K562 (cell line): ENCODE measurements around the gene CDC14A. TPM values are rescaled to one million over a fixed set of nuclear protein-coding genes. Genes with fewer than 3 reads are reported as not detected.
A peak's percentile ranks its signal among the peaks of the same experiment; 100 is the strongest.

Experiments used
- ATAC-seq: fragments of 200-7000 bp; cut with Tn5 transposase; 3 replicates; pipeline ENCODE4 v1.9.1; 2020; ENCODE audit warnings: moderate library complexity
- BruUV-seq: library from RNA; stranded (reverse); fragments of 400-500 nt; replicated peaks from 2 replicates; lab custom pipeline; 2021; lab: Mats Ljungman, UMichigan
- CTCF ChIA-PET: fragments of 300-600 bp; formaldehyde crosslinking; extraction: SDS; loops from one replicate; lab custom pipeline; 2021; ENCODE audit warnings: low intra/inter-chr PET ratio; lab: Yijun Ruan, JAX
- POLR2A ChIA-PET: fragments of 300-600, 350-650 bp; sonication (Branson Sonifier 250); formaldehyde crosslinking; extraction: SDS; loops from one replicate; lab custom pipeline; 2021; ENCODE audit warnings: antibody characterized with exemption, inconsistent platforms; lab: Yijun Ruan, JAX
- DNase-seq, 4 experiments: peaks; one replicate each; pipeline versions ENCODE4 v3.0.0 to v3.0.0-alpha.2; 2011 to 2018; ENCODE audit warnings: low spot score in 3 of 4, mixed read lengths in 3 of 4; ENCODE audit errors: extremely low read depth in 1 of 4
- FAIRE-seq: peaks from 2 replicates; lab custom pipeline; 2011; peaks lifted over from hg19 to GRCh38; lab: Jason Lieb, UNC
- H2AFZ ChIP-seq: 2 replicates; pipeline ENCODE4 v1.6.0; 2011; ENCODE audit warnings: low read depth, low read length, control low read depth, inconsistent platforms
- H3K27ac ChIP-seq: fragments of 200-600 bp; 3 replicates; pipeline ENCODE4 v1.8.0; 2011; ENCODE audit warnings: low read depth, mild to moderate bottlenecking, control low read depth, inconsistent platforms, low read length, moderate library complexity, mixed read lengths; ENCODE audit errors: extremely low read depth
- H3K27me3 ChIP-seq, 2 experiments: fragments of 300-600 bp in 1 of 2; 2 replicates in 1 of 2; 3 replicates in 1 of 2; pipeline versions ENCODE4 v1.6.0 to v1.8.0; 2011; ENCODE audit warnings: inconsistent platforms in 2 of 2, low read length in 2 of 2, mild to moderate bottlenecking in 1 of 2, mixed read lengths in 1 of 2, moderate library complexity in 1 of 2; ENCODE audit not compliant: control insufficient read depth in 2 of 2, insufficient read depth in 2 of 2
- H3K36me3 ChIP-seq: fragments of 300-600 bp; 3 replicates; pipeline ENCODE4 v1.8.0; 2011; ENCODE audit warnings: mild to moderate bottlenecking, low read length, inconsistent platforms; ENCODE audit not compliant: control insufficient read depth, insufficient read depth
- H3K4me1 ChIP-seq, 2 experiments: fragments of 200-600 bp in 1 of 2; replicated peaks in 1 of 2; 2 replicates in 1 of 2; 3 replicates in 1 of 2; pipeline versions ENCODE4 v1.5.1 to v1.8.0; 2011; ENCODE audit warnings: inconsistent platforms in 2 of 2, low read length in 2 of 2, mild to moderate bottlenecking in 1 of 2, mixed read lengths in 1 of 2, moderate library complexity in 1 of 2; ENCODE audit not compliant: control insufficient read depth in 2 of 2, insufficient read depth in 2 of 2
- H3K4me2 ChIP-seq: 2 replicates; pipeline ENCODE4 v1.6.1; 2011; ENCODE audit warnings: low read length, control low read depth, inconsistent platforms, mixed read lengths; ENCODE audit not compliant: insufficient read depth
- H3K4me3 ChIP-seq: fragments of 200-600 bp; sonication (generic), shearing (Covaris generic); 2 replicates; pipeline ENCODE4 v1.5.1; 2016; ENCODE audit warnings: control low read depth, inconsistent platforms
- H3K79me2 ChIP-seq: fragments of 200-600 bp; 3 replicates; pipeline ENCODE4 v1.8.0; 2011; ENCODE audit warnings: low read length, inconsistent platforms; ENCODE audit not compliant: control insufficient read depth, insufficient read depth
- H3K9ac ChIP-seq, 2 experiments: 2 replicates each; pipeline versions ENCODE4 v1.6.0 to v1.6.1; 2011; ENCODE audit warnings: low read depth in 2 of 2, low read length in 2 of 2, control low read depth in 1 of 2, inconsistent platforms in 1 of 2, mild to moderate bottlenecking in 1 of 2, mixed read lengths in 1 of 2; ENCODE audit not compliant: insufficient read depth in 1 of 2
- H3K9me1 ChIP-seq: one replicate; pipeline ENCODE4 v1.6.0; 2011; ENCODE audit warnings: inconsistent platforms, mild to moderate bottlenecking, low read length, moderate library complexity; ENCODE audit not compliant: control insufficient read depth, insufficient read depth
- H3K9me3 ChIP-seq: replicated peaks from 2 replicates; pipeline ENCODE4 v1.5.1; 2011; ENCODE audit warnings: low read depth, low read length, inconsistent platforms; ENCODE audit not compliant: control insufficient read depth, insufficient read depth
- H4K20me1 ChIP-seq: replicated peaks from 2 replicates; pipeline ENCODE4 v1.6.1; 2011; ENCODE audit warnings: low read length, inconsistent platforms, mixed read lengths; ENCODE audit not compliant: control insufficient read depth, insufficient read depth
- ATF2 ChIP-seq: sonication (generic); formaldehyde crosslinking; IDR thresholded peaks from 2 replicates; pipeline ENCODE4 v1.8.1; 2022; ENCODE audit warnings: missing genetic modification reagents
- BRF2 ChIP-seq: IDR thresholded peaks from 3 replicates; pipeline ENCODE4 v1.6.1; 2011; ENCODE audit warnings: borderline replicate concordance, mild to moderate bottlenecking; ENCODE audit not compliant: insufficient read length, insufficient read depth
- FOXJ3 ChIP-seq: sonication (generic); formaldehyde crosslinking; IDR thresholded peaks from 2 replicates; pipeline ENCODE4 v1.4.0; 2020; ENCODE audit warnings: mild to moderate bottlenecking, missing genetic modification reagents
- ZBTB43 ChIP-seq: sonication (generic); formaldehyde crosslinking; IDR thresholded peaks from 2 replicates; pipeline ENCODE4 v1.8.0; 2023; ENCODE audit warnings: mild to moderate bottlenecking, missing genetic modification reagents
- ZNF174 ChIP-seq: fragments of 250-450 bp; sonication (Bioruptor Pico); IDR thresholded peaks from 2 replicates; pipeline ENCODE4 v1.4.0; 2020; ENCODE audit warnings: mild to moderate bottlenecking
- ZNF217 ChIP-seq: sonication (generic); formaldehyde crosslinking; IDR thresholded peaks from 2 replicates; pipeline ENCODE4 v1.8.0; 2022; ENCODE audit warnings: mild to moderate bottlenecking, missing genetic modification reagents
- ZNF354B ChIP-seq: fragments of 250-450 bp; sonication (Bioruptor Pico); IDR thresholded peaks from 2 replicates; pipeline ENCODE4 v1.4.0; 2020
- WGBS: fragments of 100-300 bp; shearing (Covaris generic); methylation state at CpG from one replicate; pipeline ENCODE4 v1.1.6; 2016; ENCODE audit warnings: low coverage, mixed read lengths; ENCODE audit not compliant: insufficient coverage; ENCODE audit errors: missing lambda C conversion rate; 5-methylcytosine and 5-hydroxymethylcytosine counted together
- in situ Hi-C: fragments of 300-500 bp; cut with MboI; formaldehyde crosslinking; loops from 4 replicates; pipeline ENCODE4 v1.15.0; 2018; ENCODE audit warnings: inconsistent platforms, mixed read lengths
- intact Hi-C: fragments of 100-400 bp; cut with micrococcal nuclease; formaldehyde crosslinking; loops from 2 replicates; pipeline ENCODE4 v1.14.2; 2022
- polyA plus RNA-seq, 8 experiments: library from polyadenylated mRNA; depleted of rRNA in 4 of 8; stranded (reverse) in 5 of 8; unstranded in 3 of 8; fragments of >200 nt; fragmentation: Nextera tagmentation in 2 of 8; fragmentation: Illumina TruSeq in 1 of 8; extraction: Ambion mirVana in 2 of 8; extraction: Trizol in 1 of 8; gene quantifications; 2 replicates each; pipeline versions ENCODE4 v1.2.1 to v1.2.3, GENCODE V29; 2011 to 2014; ENCODE audit warnings: inconsistent platforms in 1 of 8, missing spikeins in 1 of 8
- total RNA-seq, 7 experiments: library from RNA; depleted of rRNA in 6 of 7; stranded (reverse); fragments of >200 nt in 6 of 7; fragmentation: Illumina TruSeq in 2 of 7; extraction: Trizol in 2 of 7; gene quantifications; 2 replicates each; pipeline versions ENCODE4 v1.2.1 to v1.2.3, GENCODE V29; 2011 to 2021; ENCODE audit warnings: low replicate concordance in 1 of 7

CDC14A gene
- total and polyA plus RNA-seq, 9 of the 15 experiments (the other 6 are each of a cell fraction or from before 2014, with no cell fraction given): 17.0 to 74.3 (median 33.4) TPM

- no peak for ATAC-seq
These were observed 16.9 kb upstream of the CDC14A start for GRCh38 chr1:100335436-100335835.

More at GRCh38 chr1:100335436-100335835, 16.9 kb upstream of the CDC14A start:
- H3K4me1 ChIP-seq: peaks cover 8 to 32% of the 10 kb centered on the region in 2 experiments; a peak in 3 of 5 replicates
- in situ Hi-C loops: no loop called here
- ChIA-PET CTCF (interaction anchor here (0.6 kb wide), 1 partner anchor 913 kb away, joined by 3 read pairs; no protein-coding TSS in a partner anchor), POLR2A (interaction anchor here (3.5 kb wide), 1 partner anchor 13 kb away, joined by 17 read pairs; no protein-coding TSS in a partner anchor)
- no peak overlapping the region for H3K4me2 ChIP-seq
- no TSS peak for BruUV-seq
- FAIRE-seq: no peak
- H3K9me1 ChIP-seq: no peaks in the 10 kb centered on the region
- no peaks in the 10 kb centered on the region for H3K9me3 ChIP-seq
- intact Hi-C loops: no loop called here
- no peaks in the 10 kb centered on the region for H3K79me2 ChIP-seq
- H3K9ac ChIP-seq: no peak overlapping the region
- no peaks in the 10 kb centered on the region for H3K27me3 ChIP-seq
- 0% methylated on average over 1 of the region's 1 CpG for WGBS
- no peaks in the 10 kb centered on the region for H3K36me3 ChIP-seq
- no peaks in the 10 kb centered on the region for H4K20me1 ChIP-seq
- no peak overlapping the region for H3K4me3 ChIP-seq
- no peak overlapping the region for H3K27ac ChIP-seq
- TF ChIP-seq ZNF354B (CRISPR knock-in tag): no peak
- no peak for TF ChIP-seq ZNF174 (CRISPR knock-in tag)
- no peak for TF ChIP-seq ZBTB43 (CRISPR knock-in tag)
- TF ChIP-seq ATF2: no peak
- no peak for TF ChIP-seq ZNF217 (CRISPR knock-in tag)
- no peak for TF ChIP-seq FOXJ3
- TF ChIP-seq BRF2: no peak
- H2AFZ ChIP-seq: 0 out of 2 replicates have a peak overlapping the region, but pooled peaks have one; percentile 26
- DNase-seq: peak in 2 of 4 experiments; percentile 19 to 30
